Activated CD4-positive, alpha-beta T cell treated with anti-CD3 and anti-CD28 coated beads for 36 hours (primary cell): ENCODE data around the gene DCDC1. TPM values are rescaled to one million over a fixed set of nuclear protein-coding genes. Genes with fewer than 3 reads are reported as not detected.

Source experiments
- ATAC-seq: fragments of 200-7000 bp; cut with Tn5 transposase; one replicate; pipeline ENCODE4 v1.10.0; 2021; ENCODE audit warnings: mild to moderate bottlenecking, moderate library complexity
- CTCF ChIA-PET: fragments of 350-600 bp; sonication (Branson Sonifier 250); formaldehyde crosslinking; loops from one replicate; lab custom pipeline; 2021; ENCODE audit warnings: antibody characterized with exemption; lab: Charles Lee
- POLR2A ChIA-PET: fragments of 350-600 bp; sonication (Branson Sonifier 250); formaldehyde crosslinking; loops from one replicate; lab custom pipeline; 2021; ENCODE audit warnings: antibody characterized with exemption, inconsistent platforms; lab: Charles Lee
- DNase-seq: peaks from one replicate; pipeline ENCODE4 v3.0.0-alpha.2; 2020
- H3K27ac Mint-ChIP-seq: one replicate; pipeline ENCODE4 v1.8.0; 2021; ENCODE audit warnings: mixed read lengths
- H3K27me3 Mint-ChIP-seq: one replicate; pipeline ENCODE4 v1.8.0; 2021; ENCODE audit warnings: mixed read lengths
- H3K36me3 Mint-ChIP-seq: one replicate; pipeline ENCODE4 v1.8.0; 2021; ENCODE audit warnings: low read depth, mixed read lengths
- H3K4me1 Mint-ChIP-seq: one replicate; pipeline ENCODE4 v1.8.0; 2021; ENCODE audit warnings: mixed read lengths
- H3K4me3 Mint-ChIP-seq: one replicate; pipeline ENCODE4 v1.8.0; 2021; ENCODE audit warnings: mild to moderate bottlenecking, moderate library complexity, mixed read lengths
- H3K9me3 Mint-ChIP-seq: one replicate; pipeline ENCODE4 v1.8.0; 2021; ENCODE audit warnings: low read depth, mixed read lengths
- intact Hi-C, 2 experiments: fragments of 100-400 bp; cut with DNase I in 1 of 2; cut with micrococcal nuclease in 1 of 2; formaldehyde crosslinking; loops; one replicate each; pipeline versions ENCODE4 v1.14.2 to v1.15.1; 2022 to 2024; cut with DNase I, micrococcal nuclease
- total RNA-seq, 2 experiments: library from RNA; stranded (reverse); gene quantifications; one replicate each; pipeline ENCODE4 v1.2.3, GENCODE V29; 2021

The DCDC1 gene
- total RNA-seq, 2 experiments from 2014 or later, result 0.23 to 0.32 TPM

GRCh38 chr11:30935861-30936260, 433.7 kb downstream of the DCDC1 start:
- intact Hi-C loops, result no loop called here
- H3K27me3 Mint-ChIP-seq, result no peaks in the 10 kb centered on the region
- H3K36me3 Mint-ChIP-seq, result no peaks in the 10 kb centered on the region
- ATAC-seq, result no peak
- H3K27ac Mint-ChIP-seq, result no peak overlapping the region
- peaks cover 9% of the 10 kb centered on the region for H3K9me3 Mint-ChIP-seq
- no peaks in the 10 kb centered on the region for H3K4me1 Mint-ChIP-seq
- DNase-seq, result no peak
- CTCF ChIA-PET, result no interaction called here
- H3K4me3 Mint-ChIP-seq, result no peak overlapping the region
- POLR2A ChIA-PET, result no interaction called here

- ChIA-PET CTCF (interaction anchor here (0.5 to 1.2 kb wide), 5 partner anchors 8 to 580 kb away, joined by 3 to 4 read pairs (median 3); no protein-coding TSS in a partner anchor), POLR2A (no interaction called here)
Observed at GRCh38 chr11:30926130-30926529, 443.4 kb downstream of the DCDC1 start.

GRCh38 chr11:30921811-30922210, 447.7 kb downstream of the DCDC1 start:
- CTCF ChIA-PET, result interaction anchor here (0.8 kb wide), 1 partner anchor 92 kb away, joined by 3 read pairs; no protein-coding TSS in a partner anchor
- H3K27ac Mint-ChIP-seq, result no peak overlapping the region
- H3K4me3 Mint-ChIP-seq, result no peak overlapping the region
- intact Hi-C loops, result no loop called here
- DNase-seq, result no peak
- no peaks in the 10 kb centered on the region for H3K4me1 Mint-ChIP-seq
- no peak for ATAC-seq
- POLR2A ChIA-PET, result interaction anchor here (0.6 kb wide), 1 partner anchor 557 kb away, joined by 4 read pairs; no protein-coding TSS in a partner anchor
- H3K27me3 Mint-ChIP-seq, result peaks cover 4% of the 10 kb centered on the region
- no peaks in the 10 kb centered on the region for H3K36me3 Mint-ChIP-seq
- H3K9me3 Mint-ChIP-seq, result no peaks in the 10 kb centered on the region

More at GRCh38 chr11:30926130-30926529, 443.4 kb downstream of the DCDC1 start:
- DNase-seq, result no peak
- intact Hi-C loops, result no loop called here
- H3K4me1 Mint-ChIP-seq, result no peaks in the 10 kb centered on the region
- no peak for ATAC-seq
- H3K36me3 Mint-ChIP-seq, result no peaks in the 10 kb centered on the region
- no peak overlapping the region for H3K27ac Mint-ChIP-seq
- no peak overlapping the region for H3K4me3 Mint-ChIP-seq
- peaks cover 3% of the 10 kb centered on the region for H3K9me3 Mint-ChIP-seq
- no peaks in the 10 kb centered on the region for H3K27me3 Mint-ChIP-seq

GRCh38 chr11:30919389-30920152, 450.0 kb downstream of the DCDC1 start:
- H3K4me1 Mint-ChIP-seq, result no peaks in the 10 kb centered on the region
- ATAC-seq (no peak), DNase-seq (no peak)
- intact Hi-C loops, result loop anchor here in 1 of 2 experiments (10.0 kb wide), 1 partner anchor 1485 kb away; no protein-coding TSS in a partner anchor
- H3K27me3 Mint-ChIP-seq, result peaks cover 4% of the 10 kb centered on the region
- no peaks in the 10 kb centered on the region for H3K9me3 Mint-ChIP-seq
- no peak overlapping the region for H3K27ac Mint-ChIP-seq
- ChIA-PET POLR2A (no interaction called here), CTCF (no interaction called here)
- no peak overlapping the region for H3K4me3 Mint-ChIP-seq
- H3K36me3 Mint-ChIP-seq, result no peaks in the 10 kb centered on the region

GRCh38 chr11:30917859-30918478, 451.6 kb downstream of the DCDC1 start:
- intact Hi-C loops, result loop anchor here (1.0 to 10.0 kb wide), 2 partner anchors 572 to 1483 kb away; no protein-coding TSS in a partner anchor
- no peaks in the 10 kb centered on the region for H3K4me1 Mint-ChIP-seq

GRCh38 chr11:30917266-30917665, 452.3 kb downstream of the DCDC1 start:
- ATAC-seq, result no peak
- intact Hi-C loops, result loop anchor here in 1 of 2 experiments (10.0 kb wide), 1 partner anchor 1482 kb away; no protein-coding TSS in a partner anchor

More at GRCh38 chr11:30917859-30918478, 451.6 kb downstream of the DCDC1 start:
- DNase-seq (peak; percentile 9), ATAC-seq (peak; percentile 55)
- Mint-ChIP-seq H3K27ac (no peak overlapping the region), H3K9me3 (no peaks in the 10 kb centered on the region), H3K27me3 (peaks cover 7% of the 10 kb centered on the region), H3K4me3 (no peak overlapping the region), H3K36me3 (no peaks in the 10 kb centered on the region)
- ChIA-PET CTCF (interaction anchor here (0.7 to 1.0 kb wide), 5 partner anchors 9 to 576 kb away, joined by 3 read pairs; no protein-coding TSS in a partner anchor), POLR2A (no interaction called here)

GRCh38 chr11:30916764-30917163, 452.8 kb downstream of the DCDC1 start:
- POLR2A ChIA-PET, result no interaction called here
- CTCF ChIA-PET, result interaction anchor here (0.9 kb wide), 1 partner anchor 13 kb away, joined by 5 read pairs; no protein-coding TSS in a partner anchor

More at GRCh38 chr11:30917266-30917665, 452.3 kb downstream of the DCDC1 start:
- peaks cover 7% of the 10 kb centered on the region for H3K27me3 Mint-ChIP-seq
- ChIA-PET POLR2A (no interaction called here), CTCF (interaction anchor here (0.9 to 1.0 kb wide), 5 partner anchors 9 to 575 kb away, joined by 3 to 5 read pairs (median 3); no protein-coding TSS in a partner anchor)
- no peaks in the 10 kb centered on the region for H3K4me1 Mint-ChIP-seq
- DNase-seq, result no peak
- no peak overlapping the region for H3K27ac Mint-ChIP-seq
- H3K36me3 Mint-ChIP-seq, result no peaks in the 10 kb centered on the region
- H3K4me3 Mint-ChIP-seq, result no peak overlapping the region
- no peaks in the 10 kb centered on the region for H3K9me3 Mint-ChIP-seq

GRCh38 chr11:30914143-30914762, 455.3 kb downstream of the DCDC1 start:
- CTCF ChIA-PET, result interaction anchor here (0.7 to 1.4 kb wide), 3 partner anchors 12 to 23 kb away, joined by 3 to 4 read pairs (median 3); no protein-coding TSS in a partner anchor
- POLR2A ChIA-PET, result no interaction called here
- intact Hi-C loops, result loop anchor here in 1 of 2 experiments (10.0 kb wide), 1 partner anchor 1479 kb away; no protein-coding TSS in a partner anchor

More at GRCh38 chr11:30916764-30917163, 452.8 kb downstream of the DCDC1 start:
- Mint-ChIP-seq H3K36me3 (no peaks in the 10 kb centered on the region), H3K4me1 (no peaks in the 10 kb centered on the region), H3K9me3 (no peaks in the 10 kb centered on the region), H3K4me3 (no peak overlapping the region), H3K27me3 (peaks cover 7% of the 10 kb centered on the region), H3K27ac (no peak overlapping the region)
- intact Hi-C loops, result loop anchor here in 1 of 2 experiments (10.0 kb wide), 1 partner anchor 1482 kb away; no protein-coding TSS in a partner anchor
- no peak for DNase-seq
- ATAC-seq, result no peak

GRCh38 chr11:30911247-30911646, 458.3 kb downstream of the DCDC1 start:
- DNase-seq (no peak), ATAC-seq (no peak)
- POLR2A ChIA-PET, result no interaction called here
- Mint-ChIP-seq H3K27ac (no peak overlapping the region), H3K4me3 (no peak overlapping the region), H3K36me3 (no peaks in the 10 kb centered on the region), H3K9me3 (no peaks in the 10 kb centered on the region), H3K4me1 (no peaks in the 10 kb centered on the region), H3K27me3 (peaks cover 3% of the 10 kb centered on the region)
- intact Hi-C loops, result loop anchor here in 1 of 2 experiments (10.0 kb wide), 1 partner anchor 1476 kb away; no protein-coding TSS in a partner anchor
- CTCF ChIA-PET, result no interaction called here

More at GRCh38 chr11:30914143-30914762, 455.3 kb downstream of the DCDC1 start:
- Mint-ChIP-seq H3K9me3 (no peaks in the 10 kb centered on the region), H3K27ac (no peak overlapping the region), H3K27me3 (peaks cover 7% of the 10 kb centered on the region), H3K4me3 (no peak overlapping the region), H3K36me3 (no peaks in the 10 kb centered on the region), H3K4me1 (no peaks in the 10 kb centered on the region)
- peak; percentile 42 for ATAC-seq
- DNase-seq, result peak; percentile 31

- Mint-ChIP-seq H3K9me3 (no peaks in the 10 kb centered on the region), H3K4me1 (no peaks in the 10 kb centered on the region), H3K36me3 (no peaks in the 10 kb centered on the region), H3K27me3 (peaks cover 3% of the 10 kb centered on the region), H3K4me3 (no peak overlapping the region), H3K27ac (no peak overlapping the region)
- ChIA-PET POLR2A (no interaction called here), CTCF (no interaction called here)
- intact Hi-C loops, result no loop called here
- ATAC-seq, result no peak
- no peak for DNase-seq
Observed at GRCh38 chr11:30908857-30909256, 460.7 kb downstream of the DCDC1 start.

- no peaks in the 10 kb centered on the region for H3K36me3 Mint-ChIP-seq
- intact Hi-C loops, result no loop called here
- DNase-seq, result no peak
- no peak overlapping the region for H3K27ac Mint-ChIP-seq
- H3K27me3 Mint-ChIP-seq, result no peaks in the 10 kb centered on the region
- H3K4me1 Mint-ChIP-seq, result no peaks in the 10 kb centered on the region
- POLR2A ChIA-PET, result no interaction called here
- H3K9me3 Mint-ChIP-seq, result no peaks in the 10 kb centered on the region
- CTCF ChIA-PET, result no interaction called here
- no peak for ATAC-seq
- no peak overlapping the region for H3K4me3 Mint-ChIP-seq
Observed at GRCh38 chr11:30908272-30908671, 461.3 kb downstream of the DCDC1 start.
